ENCODE results near the gene YY1.

YY1 gene

GRCh38 chr14:100298551-100299237 is 59.8 kb downstream of the YY1 start:
- no peak overlapping the region for H3K4me3 ChIP-seq (ENCODE audit: low read length)

DNA sequence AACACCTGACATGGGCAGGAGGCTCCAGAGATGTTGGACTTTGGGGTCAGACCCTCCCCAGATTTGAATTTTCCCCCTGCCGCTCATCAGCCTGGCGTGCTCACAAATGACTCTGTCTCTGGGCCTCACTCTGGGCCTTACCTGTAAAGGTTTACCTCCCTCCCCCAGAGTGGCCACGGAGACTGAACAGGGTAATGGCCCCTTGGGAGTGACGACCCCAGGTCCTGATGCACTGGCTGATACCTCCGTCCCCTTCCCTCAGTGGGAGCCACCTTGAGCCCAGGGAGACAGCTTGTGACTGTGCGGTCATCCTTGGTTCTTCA is 60.3 kb downstream of the YY1 start:
- Histone ChIP-seq H3K4me3 (ENCODE audit: low read length) (no peak overlapping the region), H3K4me1 (ENCODE audit: insufficient read depth, low read length) (peaks cover 5% of the 10 kb centered on the region; the same call in 1 of the 2 replicates)
- 92% methylated on average over 6 of the region's 6 CpGs for WGBS

More at GRCh38 chr14:100298551-100299237, 59.8 kb downstream of the YY1 start:
- Histone ChIP-seq H3K27ac (ENCODE audit: low read depth, low read length) (no peak overlapping the region), H3K36me3 (ENCODE audit: insufficient read depth, low read length) (peaks cover 38% of the 10 kb centered on the region), H3K9me3 (ENCODE audit: insufficient read depth, low read depth, low read length) (no peaks in the 10 kb centered on the region), H3K4me1 (ENCODE audit: insufficient read depth, low read length) (peaks cover under 1% of the 10 kb centered on the region; the same call in 1 of the 2 replicates), H3K27me3 (ENCODE audit: insufficient read depth, low read length) (no peaks in the 10 kb centered on the region), H3K9ac (ENCODE audit: low read depth, low read length) (no peak overlapping the region)
- whole genome bisulfite sequencing, result 97% methylated on average over 14 of the region's 14 CpGs

GRCh38 chr14:100302616-100303015 is 63.7 kb downstream of the YY1 start:
- 100% methylated on average over 1 of the region's 2 CpGs for WGBS
- H3K4me1 ChIP-seq (ENCODE audit: insufficient read depth, low read length), result peaks cover 9% of the 10 kb centered on the region; the same call in 1 of the 2 replicates

More for the DNA sequence above, 60.3 kb downstream of the YY1 start:
- Histone ChIP-seq H3K36me3 (ENCODE audit: insufficient read depth, low read length) (peaks cover 38% of the 10 kb centered on the region), H3K9ac (ENCODE audit: low read depth, low read length) (no peak overlapping the region), H3K27ac (ENCODE audit: low read depth, low read length) (no peak overlapping the region), H3K27me3 (ENCODE audit: insufficient read depth, low read length) (no peaks in the 10 kb centered on the region), H3K9me3 (ENCODE audit: insufficient read depth, low read depth, low read length) (no peaks in the 10 kb centered on the region)

GRCh38 chr14:100303179-100303578 is 64.2 kb downstream of the YY1 start:
- Histone ChIP-seq H3K9me3 (ENCODE audit: insufficient read depth, low read depth, low read length) (no peaks in the 10 kb centered on the region), H3K27me3 (ENCODE audit: insufficient read depth, low read length) (no peaks in the 10 kb centered on the region), H3K36me3 (ENCODE audit: insufficient read depth, low read length) (peaks cover 21% of the 10 kb centered on the region), H3K27ac (ENCODE audit: low read depth, low read length) (no peak overlapping the region), H3K4me3 (ENCODE audit: low read length) (no peak overlapping the region), H3K9ac (ENCODE audit: low read depth, low read length) (no peak overlapping the region), H3K4me1 (ENCODE audit: insufficient read depth, low read length) (peaks cover 9% of the 10 kb centered on the region; the same call in 1 of the 2 replicates)
- 87% methylated on average over 8 of the region's 8 CpGs for WGBS

More at GRCh38 chr14:100302616-100303015, 63.7 kb downstream of the YY1 start:
- Histone ChIP-seq H3K27me3 (ENCODE audit: insufficient read depth, low read length) (no peaks in the 10 kb centered on the region), H3K9me3 (ENCODE audit: insufficient read depth, low read depth, low read length) (no peaks in the 10 kb centered on the region), H3K36me3 (ENCODE audit: insufficient read depth, low read length) (peaks cover 24% of the 10 kb centered on the region), H3K4me3 (ENCODE audit: low read length) (no peak overlapping the region), H3K9ac (ENCODE audit: low read depth, low read length) (no peak overlapping the region), H3K27ac (ENCODE audit: low read depth, low read length) (no peak overlapping the region)

DNA sequence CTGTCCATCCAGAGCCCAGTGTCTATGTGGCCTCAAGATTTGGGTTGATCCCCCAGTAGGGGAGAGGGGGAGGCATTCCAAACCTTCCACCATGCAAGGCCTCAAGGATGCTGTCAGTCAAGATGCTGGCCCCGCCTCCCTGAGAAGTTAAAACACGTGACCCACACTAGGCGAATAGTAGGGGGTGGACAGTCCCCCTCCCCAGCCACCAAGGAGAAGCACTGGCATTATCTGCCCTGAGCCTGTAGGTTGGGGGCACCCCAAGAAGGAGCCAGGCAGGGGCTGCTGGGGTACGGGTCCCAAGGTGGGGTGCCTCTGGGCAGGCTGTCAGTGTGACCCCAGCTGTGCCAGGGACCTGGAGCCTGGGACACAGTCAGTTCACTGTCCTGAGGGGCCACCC is 65.0 kb downstream of the YY1 start:
- Histone ChIP-seq H3K27me3 (ENCODE audit: insufficient read depth, low read length) (no peaks in the 10 kb centered on the region), H3K4me3 (ENCODE audit: low read length) (peak overlapping the region; percentile 92; the same call in 1 of the 2 replicates), H3K27ac (ENCODE audit: low read depth, low read length) (no peak overlapping the region), H3K9me3 (ENCODE audit: insufficient read depth, low read depth, low read length) (no peaks in the 10 kb centered on the region), H3K9ac (ENCODE audit: low read depth, low read length) (no peak overlapping the region), H3K4me1 (ENCODE audit: insufficient read depth, low read length) (peaks cover 9% of the 10 kb centered on the region; the same call in 1 of the 2 replicates), H3K36me3 (ENCODE audit: insufficient read depth, low read length) (peaks cover 14% of the 10 kb centered on the region)
- 65% methylated on average over 4 of the region's 4 CpGs for WGBS

DNA sequence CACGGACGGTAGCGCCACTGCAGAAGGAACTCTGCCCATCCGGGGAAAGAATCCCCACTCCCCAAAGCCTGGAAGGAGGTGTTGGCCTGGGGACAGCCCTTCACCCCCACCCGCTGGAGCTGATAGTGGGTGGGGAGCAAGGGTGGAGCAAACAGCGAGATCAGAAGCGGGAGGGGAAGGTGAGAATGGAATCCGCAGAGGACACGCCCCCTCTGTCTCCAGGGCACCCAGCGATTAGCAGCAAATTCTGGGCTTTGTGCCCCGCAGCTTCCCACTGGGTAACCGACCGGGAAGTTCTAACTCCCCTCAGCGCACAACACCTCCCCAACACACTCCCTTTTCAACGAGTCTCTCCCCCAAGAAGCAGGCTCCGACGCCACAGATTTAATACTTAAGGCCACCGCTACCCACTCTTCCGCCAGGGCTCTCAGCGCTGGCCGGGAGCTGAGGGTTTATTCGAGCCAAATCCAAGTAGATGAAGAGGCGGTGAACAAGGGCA is 65.9 kb downstream of the YY1 start:
- peak overlapping the region; percentile 77 for H3K9ac ChIP-seq (ENCODE audit: low read depth, low read length)
- under 1% methylated on average over 23 of the region's 23 CpGs for WGBS
- H3K27ac ChIP-seq (ENCODE audit: low read depth, low read length), result peak overlapping the region; percentile 78; the same call in 1 of the 2 replicates
- H3K4me1 ChIP-seq (ENCODE audit: insufficient read depth, low read length), result peaks cover 9% of the 10 kb centered on the region; the same call in 1 of the 2 replicates
- H3K27me3 ChIP-seq (ENCODE audit: insufficient read depth, low read length), result no peaks in the 10 kb centered on the region
- no peaks in the 10 kb centered on the region for H3K9me3 ChIP-seq (ENCODE audit: insufficient read depth, low read depth, low read length)
- peak overlapping the region; percentile 92 for H3K4me3 ChIP-seq (ENCODE audit: low read length)
- peaks cover 5% of the 10 kb centered on the region; the same call in 1 of the 2 replicates for H3K36me3 ChIP-seq (ENCODE audit: insufficient read depth, low read length)

- under 1% methylated on average over 65 of the region's 65 CpGs for WGBS
- Histone ChIP-seq H3K4me3 (ENCODE audit: low read length) (peak overlapping the region; percentile 92), H3K27me3 (ENCODE audit: insufficient read depth, low read length) (no peaks in the 10 kb centered on the region), H3K4me1 (ENCODE audit: insufficient read depth, low read length) (peaks cover 9% of the 10 kb centered on the region; the same call in 1 of the 2 replicates), H3K36me3 (ENCODE audit: insufficient read depth, low read length) (0 out of 2 replicates have a peak, but pooled peaks cover 5% of the 10 kb centered on the region), H3K9me3 (ENCODE audit: insufficient read depth, low read depth, low read length) (no peaks in the 10 kb centered on the region), H3K27ac (ENCODE audit: low read depth, low read length) (peak overlapping the region; percentile 78), H3K9ac (ENCODE audit: low read depth, low read length) (peak overlapping the region; percentile 77)
Observed at GRCh38 chr14:100305324-100306100, 66.6 kb downstream of the YY1 start.

DNA sequence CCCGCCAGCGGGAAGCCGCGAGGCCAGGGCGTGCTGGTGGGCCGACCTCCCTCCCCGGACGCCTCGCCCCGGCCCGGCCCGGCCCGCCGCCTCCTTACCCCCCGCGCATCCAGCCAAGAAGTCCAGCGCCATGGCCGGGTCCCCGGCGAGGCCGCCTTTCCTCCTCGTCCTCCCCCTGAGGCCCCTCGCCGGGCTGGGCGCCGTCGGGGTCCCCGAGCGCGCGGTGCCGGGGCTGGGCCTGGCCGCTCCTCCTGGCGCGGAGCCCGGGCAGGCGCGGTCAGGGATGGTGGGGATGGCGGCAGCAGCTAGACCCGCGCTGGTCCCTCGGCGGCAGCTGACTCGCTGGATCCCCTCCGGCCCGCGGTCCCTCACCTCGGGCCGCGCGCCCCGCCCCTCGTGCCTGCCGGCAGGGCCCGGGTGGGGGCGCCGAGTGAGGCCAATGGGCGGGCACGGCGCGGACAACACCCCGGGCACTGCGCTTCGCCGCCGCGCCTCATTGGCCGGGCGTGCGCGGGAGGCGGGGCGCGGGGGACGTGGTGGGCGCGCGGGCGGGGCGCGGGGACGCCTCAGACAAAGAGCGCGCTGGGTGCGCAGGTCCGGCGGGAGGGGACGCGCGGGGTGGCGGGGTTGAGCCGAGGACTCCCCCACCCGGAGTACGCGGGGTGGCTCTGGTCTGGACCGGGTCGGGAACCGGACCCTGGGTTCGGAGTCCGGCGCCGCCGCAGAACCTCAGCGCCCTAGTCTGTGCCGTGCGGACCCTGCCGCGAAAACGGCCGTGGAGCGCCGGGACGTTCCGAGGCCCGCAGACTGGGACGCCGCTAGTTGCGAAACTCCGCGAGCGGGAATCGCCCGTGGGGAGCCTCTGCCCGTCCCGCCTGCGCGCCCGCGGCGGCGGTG is 67.4 kb downstream of the YY1 start, which contains the start of gene SLC25A29:
TSS of gene SLC25A29 (minus strand) at position 344 of the 897 bp plus-strand sequence. CDS start at position 132, 212 bp downstream.
- Histone ChIP-seq H3K9me3 (ENCODE audit: insufficient read depth, low read depth, low read length) (no peaks in the 10 kb centered on the region), H3K4me3 (ENCODE audit: low read length) (peak within 1 kb of the TSS; percentile 92), H3K27ac (ENCODE audit: low read depth, low read length) (peak within 1 kb of the TSS; percentile 78), H3K27me3 (ENCODE audit: insufficient read depth, low read length) (no peaks in the 10 kb centered on the region), H3K4me1 (ENCODE audit: insufficient read depth, low read length) (peaks cover 10% of the 10 kb centered on the region), H3K9ac (ENCODE audit: low read depth, low read length) (peak within 1 kb of the TSS; percentile 95), H3K36me3 (ENCODE audit: insufficient read depth, low read length) (0 out of 2 replicates have a peak, but pooled peaks cover 5% of the 10 kb centered on the region)
- WGBS, result under 1% methylated on average over 131 of the region's 131 CpGs

GRCh38 chr14:100306998-100307765 is 68.2 kb downstream of the YY1 start:
- WGBS, result 3% methylated on average over 49 of the region's 49 CpGs
- Histone ChIP-seq H3K9ac (ENCODE audit: low read depth, low read length) (peak overlapping the region; percentile 95), H3K27me3 (ENCODE audit: insufficient read depth, low read length) (no peaks in the 10 kb centered on the region), H3K4me1 (ENCODE audit: insufficient read depth, low read length) (peaks cover 14% of the 10 kb centered on the region), H3K27ac (ENCODE audit: low read depth, low read length) (peak overlapping the region; percentile 74), H3K9me3 (ENCODE audit: insufficient read depth, low read depth, low read length) (no peaks in the 10 kb centered on the region), H3K36me3 (ENCODE audit: insufficient read depth, low read length) (0 out of 2 replicates have a peak, but pooled peaks cover 5% of the 10 kb centered on the region), H3K4me3 (ENCODE audit: low read length) (peak overlapping the region; percentile 92)

All from HUES64 (cell line).